Measurements from ENCODE around the gene AQP1.

DNA sequence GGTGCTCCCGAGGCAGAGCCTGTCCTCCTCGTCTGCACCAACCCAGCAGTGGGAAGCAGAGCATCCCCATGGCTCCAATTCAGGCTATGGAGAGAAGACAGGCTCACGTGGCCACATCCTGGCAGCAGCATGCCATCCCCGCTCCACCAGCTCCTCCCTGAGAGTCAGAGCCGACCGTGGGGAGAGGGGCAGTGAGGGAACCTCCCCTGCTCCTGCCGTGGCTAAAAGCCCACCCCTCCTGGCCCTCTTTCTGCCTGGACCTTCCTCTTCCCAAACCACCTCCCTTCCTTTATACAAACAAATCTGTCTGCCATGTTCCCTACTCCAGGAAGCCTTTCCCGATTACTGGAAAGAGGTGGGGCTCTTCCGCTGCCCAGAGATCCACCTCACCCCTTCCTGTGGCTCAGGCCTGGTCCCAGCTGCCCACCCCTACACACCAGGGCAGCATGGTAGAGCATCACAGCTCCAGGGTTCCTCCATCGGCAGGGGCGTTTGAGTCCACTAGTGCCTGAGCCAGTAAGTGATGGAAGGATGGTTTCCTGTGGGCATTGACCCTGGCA is 10.8 kb upstream of the AQP1 start:
- no peak for TF ChIP-seq POLR2A (IDR thresholded peaks at IDR 0.05; ENCODE audit: low read depth, low read length)
- TF ChIP-seq POLR2AphosphoS5 (IDR thresholded peaks at IDR 0.05; ENCODE audit: low read depth, low read length) = no peak
- TF ChIP-seq TAF1 (IDR thresholded peaks at IDR 0.05; ENCODE audit: borderline replicate concordance, low read depth, low read length) = no peak

All from GM12892 (cell line).